OCI-LY1 (cell line): ENCODE measurements around the gene DUSP12.

Source experiments
- H2AFZ ChIP-seq: fragments of 200-600 bp; sonication (generic), shearing (Covaris generic); 2 replicates; pipeline ENCODE4 v1.6.0; 2014; ENCODE audit warnings: antibody characterized with exemption, mild to moderate bottlenecking, low read length
- H3F3A ChIP-seq: fragments of 200-600 bp; sonication (generic), shearing (Covaris generic); 2 replicates; pipeline ENCODE4 v1.6.0; 2014; ENCODE audit warnings: mild to moderate bottlenecking, antibody characterized with exemption, low read length, moderate library complexity; ENCODE audit not compliant: insufficient read depth
- H3K27ac ChIP-seq: fragments of 200-600 bp; sonication (generic); 2 replicates; pipeline ENCODE4 v1.5.1; 2014; ENCODE audit warnings: low read length, mixed run types, mild to moderate bottlenecking, low read depth; ENCODE audit not compliant: poor library complexity, severe bottlenecking
- H3K27me3 ChIP-seq: fragments of 200-600 bp; sonication (generic); 2 replicates; pipeline ENCODE4 v1.6.0; 2014; ENCODE audit warnings: antibody characterized with exemption, mild to moderate bottlenecking, low read length, moderate library complexity; ENCODE audit not compliant: insufficient read depth
- H3K36me3 ChIP-seq: fragments of 200-600 bp; sonication (generic); 2 replicates; pipeline ENCODE4 v1.6.1; 2014; ENCODE audit warnings: mild to moderate bottlenecking, antibody characterized with exemption, low read length, moderate library complexity, mixed read lengths; ENCODE audit not compliant: insufficient read depth
- H3K4me1 ChIP-seq: fragments of 200-600 bp; sonication (generic); 2 replicates; pipeline ENCODE4 v1.5.1; 2014; ENCODE audit warnings: mild to moderate bottlenecking, low read length, moderate library complexity; ENCODE audit not compliant: insufficient read depth, severe bottlenecking
- H3K4me2 ChIP-seq: fragments of 200-600 bp; sonication (generic), shearing (Covaris generic); 2 replicates; pipeline ENCODE4 v1.6.1; 2014; ENCODE audit warnings: low read length
- H3K4me3 ChIP-seq: fragments of 200-600 bp; sonication (generic); 2 replicates; pipeline ENCODE4 v1.5.1; 2014; ENCODE audit warnings: low read length, low read depth, mild to moderate bottlenecking, mixed read lengths; ENCODE audit not compliant: poor library complexity, severe bottlenecking
- H3K79me2 ChIP-seq: fragments of 200-600 bp; shearing (Covaris generic); 2 replicates; pipeline ENCODE4 v1.6.1; 2016; ENCODE audit warnings: mixed run types, low read length, mixed read lengths; ENCODE audit not compliant: insufficient read depth
- H3K9ac ChIP-seq: fragments of 200-600 bp; sonication (generic), shearing (Covaris generic); 2 replicates; pipeline ENCODE4 v1.6.1; 2014; ENCODE audit warnings: mild to moderate bottlenecking, low read length, mixed read lengths
- H3K9me2 ChIP-seq: fragments of 200-600 bp; sonication (generic), shearing (Covaris generic); 2 replicates; pipeline ENCODE4 v1.6.1; 2014; ENCODE audit warnings: low read depth, mild to moderate bottlenecking, low read length, mixed read lengths
- H3K9me3 ChIP-seq: fragments of 200-600 bp; shearing (Covaris generic); 2 replicates; pipeline ENCODE4 v1.6.1; 2014; ENCODE audit warnings: low read length, mixed read lengths
- H4K20me1 ChIP-seq: fragments of 200-600 bp; sonication (generic), shearing (Covaris generic); 2 replicates; pipeline ENCODE4 v1.6.0; 2016; ENCODE audit warnings: mild to moderate bottlenecking, low read length; ENCODE audit not compliant: insufficient read depth
- CTCF ChIP-seq: fragments of 200-600 bp; sonication (generic), shearing (Covaris generic); IDR thresholded peaks from 2 replicates; pipeline ENCODE4 v1.5.1; 2017; ENCODE audit warnings: mild to moderate bottlenecking, antibody characterized with exemption, low read length, moderate library complexity, mixed read lengths
- EZH2 ChIP-seq: fragments of 200-600 bp; sonication (generic), shearing (Covaris generic); IDR thresholded peaks from 2 replicates; pipeline ENCODE4 v1.8.0; 2017; ENCODE audit warnings: borderline replicate concordance, mixed run types, mild to moderate bottlenecking, antibody characterized with exemption, low read length, moderate library complexity, mixed read lengths

The DUSP12 gene

GRCh38 chr1:161725908-161726472 lies 23.6 kb upstream of the DUSP12 start:
- Histone ChIP-seq H3K27ac (peak overlapping the region; percentile 82), H3K4me2 (peak overlapping the region; percentile 85), H3K79me2 (peaks cover 11% of the 10 kb centered on the region; the same call in 1 of the 2 replicates), H3F3A (no peaks in the 10 kb centered on the region), H3K27me3 (no peaks in the 10 kb centered on the region), H3K4me3 (peak overlapping the region; percentile 78), H3K4me1 (peaks cover 69% of the 10 kb centered on the region), H3K9me2 (no peaks in the 10 kb centered on the region), H4K20me1 (no peaks in the 10 kb centered on the region), H3K9ac (peak overlapping the region; percentile 91), H3K9me3 (no peaks in the 10 kb centered on the region), H2AFZ (no peak overlapping the region), H3K36me3 (peaks cover 12% of the 10 kb centered on the region; the same call in 1 of the 2 replicates)
- TF ChIP-seq CTCF (no peak; the same call in 1 of the 2 replicates), EZH2 (no peak)

- Histone ChIP-seq H4K20me1 (no peaks in the 10 kb centered on the region), H3K27me3 (no peaks in the 10 kb centered on the region), H3K9ac (peak overlapping the region; percentile 91), H3K79me2 (peaks cover 11% of the 10 kb centered on the region; the same call in 1 of the 2 replicates), H3K9me2 (no peaks in the 10 kb centered on the region), H3K4me3 (peak overlapping the region; percentile 78), H3F3A (no peaks in the 10 kb centered on the region), H2AFZ (no peak overlapping the region), H3K4me2 (peak overlapping the region; percentile 85), H3K27ac (peak overlapping the region; percentile 82), H3K9me3 (no peaks in the 10 kb centered on the region), H3K4me1 (peaks cover 62% of the 10 kb centered on the region), H3K36me3 (peaks cover 12% of the 10 kb centered on the region; the same call in 1 of the 2 replicates)
- TF ChIP-seq EZH2, result no peak
- no peak for TF ChIP-seq CTCF
Measured at GRCh38 chr1:161726473-161727255, 22.9 kb upstream of the DUSP12 start.

- H4K20me1 ChIP-seq, result no peaks in the 10 kb centered on the region
- H2AFZ ChIP-seq, result no peak overlapping the region
- H3K9me2 ChIP-seq, result no peaks in the 10 kb centered on the region
- H3K27me3 ChIP-seq, result no peaks in the 10 kb centered on the region
- peaks cover 12% of the 10 kb centered on the region; the same call in 1 of the 2 replicates for H3K36me3 ChIP-seq
- TF ChIP-seq EZH2, result no peak
- no peak for TF ChIP-seq CTCF
- H3K79me2 ChIP-seq, result peaks cover 4% of the 10 kb centered on the region; the same call in 1 of the 2 replicates
- no peaks in the 10 kb centered on the region for H3F3A ChIP-seq
- peak overlapping the region; percentile 78 for H3K4me3 ChIP-seq
- H3K9me3 ChIP-seq, result no peaks in the 10 kb centered on the region
- peak overlapping the region; percentile 85 for H3K4me2 ChIP-seq
- H3K9ac ChIP-seq, result peak overlapping the region; percentile 78
- H3K4me1 ChIP-seq, result peaks cover 55% of the 10 kb centered on the region
- H3K27ac ChIP-seq, result peak overlapping the region; percentile 79
Measured at GRCh38 chr1:161727256-161727924, 22.2 kb upstream of the DUSP12 start.
